ENCODE data around the gene VEPH1.

Gene VEPH1

GRCh38 chr3:157261000-157261399 lies 242.2 kb downstream of the VEPH1 start:
- Mint-ChIP-seq H3K36me3 (ENCODE audit: insufficient read depth) (no peaks in the 10 kb centered on the region), H3K27ac (no peak overlapping the region), H3K9me3 (no peaks in the 10 kb centered on the region), H3K4me1 (ENCODE audit: low read depth in 2 of 2) (no peaks in the 10 kb centered on the region), H3K4me3 (no peak overlapping the region), H3K27me3 (no peaks in the 10 kb centered on the region)
- ATAC-seq (replicated peaks) (no peak), DNase-seq (no peak)

- no peaks in the 10 kb centered on the region for H3K36me3 Mint-ChIP-seq (ENCODE audit: insufficient read depth)
- no peak for DNase-seq
- no peak overlapping the region for H3K4me3 Mint-ChIP-seq
- no peaks in the 10 kb centered on the region for H3K9me3 Mint-ChIP-seq
- no peak overlapping the region for H3K27ac Mint-ChIP-seq
- H3K27me3 Mint-ChIP-seq = no peaks in the 10 kb centered on the region
- ATAC-seq (replicated peaks) = no peak
- no peaks in the 10 kb centered on the region for H3K4me1 Mint-ChIP-seq (ENCODE audit: low read depth in 2 of 2)
These were observed 243.4 kb downstream of the VEPH1 start for GRCh38 chr3:157259825-157260224.

- ATAC-seq (replicated peaks) (no peak), DNase-seq (no peak)
- no peaks in the 10 kb centered on the region for H3K4me1 Mint-ChIP-seq (ENCODE audit: low read depth in 2 of 2)
- H3K27me3 Mint-ChIP-seq = peaks cover 0 to 5% of the 10 kb centered on the region in 2 donors
- H3K27ac Mint-ChIP-seq = no peak overlapping the region
- no peak overlapping the region for H3K4me3 Mint-ChIP-seq
- no peaks in the 10 kb centered on the region for H3K9me3 Mint-ChIP-seq
- no peaks in the 10 kb centered on the region for H3K36me3 Mint-ChIP-seq (ENCODE audit: insufficient read depth)
These were observed 246.1 kb downstream of the VEPH1 start for GRCh38 chr3:157257101-157257500.

- DNase-seq (no peak), ATAC-seq (replicated peaks) (no peak)
- peaks cover 0 to 5% of the 10 kb centered on the region in 2 donors for H3K27me3 Mint-ChIP-seq
- H3K4me3 Mint-ChIP-seq = no peak overlapping the region
- no peak overlapping the region for H3K27ac Mint-ChIP-seq
- H3K4me1 Mint-ChIP-seq (ENCODE audit: low read depth in 2 of 2) = no peaks in the 10 kb centered on the region
- no peaks in the 10 kb centered on the region for H3K9me3 Mint-ChIP-seq
- no peaks in the 10 kb centered on the region for H3K36me3 Mint-ChIP-seq (ENCODE audit: insufficient read depth)
These were observed 247.4 kb downstream of the VEPH1 start for GRCh38 chr3:157255797-157256196.

- no peak overlapping the region for H3K4me3 Mint-ChIP-seq
- H3K9me3 Mint-ChIP-seq = no peaks in the 10 kb centered on the region
- H3K27ac Mint-ChIP-seq = no peak overlapping the region
- no peak for DNase-seq
- no peak for ATAC-seq (replicated peaks)
- H3K36me3 Mint-ChIP-seq (ENCODE audit: insufficient read depth) = no peaks in the 10 kb centered on the region
- peaks cover 0 to 6% of the 10 kb centered on the region in 2 donors for H3K4me1 Mint-ChIP-seq (ENCODE audit: low read depth in 2 of 2)
- H3K27me3 Mint-ChIP-seq = peaks cover 0 to 5% of the 10 kb centered on the region in 2 donors
These were observed 251.5 kb downstream of the VEPH1 start for GRCh38 chr3:157251685-157252084.

GRCh38 chr3:157249606-157250005 lies 253.6 kb downstream of the VEPH1 start:
- Mint-ChIP-seq H3K9me3 (no peaks in the 10 kb centered on the region), H3K36me3 (ENCODE audit: insufficient read depth) (no peaks in the 10 kb centered on the region), H3K4me1 (ENCODE audit: low read depth in 2 of 2) (peaks cover 0 to 6% of the 10 kb centered on the region in 2 donors), H3K4me3 (no peak overlapping the region), H3K27ac (no peak overlapping the region), H3K27me3 (peaks cover 0 to 5% of the 10 kb centered on the region in 2 donors)
- ATAC-seq (replicated peaks) (no peak), DNase-seq (no peak)

GRCh38 chr3:157248590-157249422 lies 254.4 kb downstream of the VEPH1 start:
- Mint-ChIP-seq H3K27ac (no peak overlapping the region), H3K4me3 (no peak overlapping the region), H3K36me3 (ENCODE audit: insufficient read depth) (no peaks in the 10 kb centered on the region), H3K27me3 (peaks cover 0 to 5% of the 10 kb centered on the region in 2 donors), H3K4me1 (ENCODE audit: low read depth in 2 of 2) (peaks cover 0 to 6% of the 10 kb centered on the region in 2 donors), H3K9me3 (no peaks in the 10 kb centered on the region)
- DNase-seq = no peak
- no peak for ATAC-seq (replicated peaks)

GRCh38 chr3:157247391-157247790 lies 255.8 kb downstream of the VEPH1 start:
- no peak for ATAC-seq (replicated peaks)
- no peak overlapping the region for H3K4me3 Mint-ChIP-seq
- DNase-seq = no peak

GRCh38 chr3:157242836-157243235 lies 260.4 kb downstream of the VEPH1 start:
- Mint-ChIP-seq H3K4me3 (no peak overlapping the region), H3K27ac (no peak overlapping the region), H3K9me3 (no peaks in the 10 kb centered on the region), H3K4me1 (ENCODE audit: low read depth in 2 of 2) (peaks cover 6 to 11% of the 10 kb centered on the region in 2 donors), H3K27me3 (peaks cover 0 to 6% of the 10 kb centered on the region in 2 donors), H3K36me3 (ENCODE audit: insufficient read depth) (no peaks in the 10 kb centered on the region)
- no peak for DNase-seq
- no peak for ATAC-seq (replicated peaks)

More at GRCh38 chr3:157247391-157247790, 255.8 kb downstream of the VEPH1 start:
- H3K36me3 Mint-ChIP-seq (ENCODE audit: insufficient read depth) = no peaks in the 10 kb centered on the region
- H3K4me1 Mint-ChIP-seq (ENCODE audit: low read depth in 2 of 2) = peaks cover 0 to 6% of the 10 kb centered on the region in 2 donors
- H3K27me3 Mint-ChIP-seq = no peaks in the 10 kb centered on the region
- H3K27ac Mint-ChIP-seq = no peak overlapping the region
- H3K9me3 Mint-ChIP-seq = no peaks in the 10 kb centered on the region

GRCh38 chr3:157241599-157241998 lies 261.6 kb downstream of the VEPH1 start:
- H3K36me3 Mint-ChIP-seq (ENCODE audit: insufficient read depth) = no peaks in the 10 kb centered on the region
- no peak overlapping the region for H3K4me3 Mint-ChIP-seq
- ATAC-seq (replicated peaks) (no peak), DNase-seq (no peak)
- no peak overlapping the region for H3K27ac Mint-ChIP-seq
- peaks cover 5 to 6% of the 10 kb centered on the region in 2 donors for H3K4me1 Mint-ChIP-seq (ENCODE audit: low read depth in 2 of 2)
- H3K9me3 Mint-ChIP-seq = no peaks in the 10 kb centered on the region
- peaks cover 0 to 11% of the 10 kb centered on the region in 2 donors for H3K27me3 Mint-ChIP-seq

- peaks cover 0 to 13% of the 10 kb centered on the region in 2 donors for H3K27me3 Mint-ChIP-seq
- H3K27ac Mint-ChIP-seq = no peak overlapping the region
- DNase-seq (no peak), ATAC-seq (replicated peaks) (no peak)
- no peak overlapping the region for H3K4me3 Mint-ChIP-seq
- H3K4me1 Mint-ChIP-seq (ENCODE audit: low read depth in 2 of 2) = peaks cover 5 to 6% of the 10 kb centered on the region in 2 donors
- H3K9me3 Mint-ChIP-seq = no peaks in the 10 kb centered on the region
- no peaks in the 10 kb centered on the region for H3K36me3 Mint-ChIP-seq (ENCODE audit: insufficient read depth)
These were observed 262.8 kb downstream of the VEPH1 start for GRCh38 chr3:157240408-157240807.

GRCh38 chr3:157239082-157239704 lies 264.0 kb downstream of the VEPH1 start:
- Mint-ChIP-seq H3K27ac (no peak overlapping the region), H3K4me1 (ENCODE audit: low read depth in 2 of 2) (peaks cover 5 to 6% of the 10 kb centered on the region in 2 donors)
- peak; percentile 100 for ATAC-seq (replicated peaks)

GRCh38 chr3:157238457-157238856 lies 264.8 kb downstream of the VEPH1 start:
- Mint-ChIP-seq H3K27ac (no peak overlapping the region), H3K27me3 (peaks cover 0 to 19% of the 10 kb centered on the region in 2 donors), H3K36me3 (ENCODE audit: insufficient read depth) (no peaks in the 10 kb centered on the region), H3K9me3 (no peaks in the 10 kb centered on the region), H3K4me1 (ENCODE audit: low read depth in 2 of 2) (peaks cover 5 to 6% of the 10 kb centered on the region in 2 donors), H3K4me3 (no peak overlapping the region)
- DNase-seq = no peak
- no peak for ATAC-seq (replicated peaks)

More at GRCh38 chr3:157239082-157239704, 264.0 kb downstream of the VEPH1 start:
- Mint-ChIP-seq H3K9me3 (no peaks in the 10 kb centered on the region), H3K27me3 (peaks cover 0 to 19% of the 10 kb centered on the region in 2 donors), H3K4me3 (no peak overlapping the region), H3K36me3 (ENCODE audit: insufficient read depth) (no peaks in the 10 kb centered on the region)
- DNase-seq = peak; percentile 62 to 72 (median 64)

GRCh38 chr3:157237886-157238285 lies 265.3 kb downstream of the VEPH1 start:
- peaks cover 5 to 6% of the 10 kb centered on the region in 2 donors for H3K4me1 Mint-ChIP-seq (ENCODE audit: low read depth in 2 of 2)
- H3K9me3 Mint-ChIP-seq = no peaks in the 10 kb centered on the region
- peaks cover 0 to 19% of the 10 kb centered on the region in 2 donors for H3K27me3 Mint-ChIP-seq
- ATAC-seq (replicated peaks) = no peak
- no peak overlapping the region for H3K4me3 Mint-ChIP-seq
- no peak overlapping the region for H3K27ac Mint-ChIP-seq
- no peak for DNase-seq
- H3K36me3 Mint-ChIP-seq (ENCODE audit: insufficient read depth) = no peaks in the 10 kb centered on the region

Measured in effector memory CD8-positive, alpha-beta T cell (primary cell).